HG03103 (cell line): Measurements from ENCODE around the gene ACAA2.
A peak's percentile ranks its signal among the peaks of the same experiment; 100 is the strongest.
"Not testable (repeated sequence)": the region's sequence is repeated elsewhere in the genome, so short reads cannot be mapped to it uniquely, and the experiment has no call there.

Experiments used
- ATAC-seq: cut with Tn5 transposase; IDR thresholded peaks from one replicate; pipeline ENCODE4 v1.9.1; 2021; ENCODE audit warnings: low read depth; ENCODE audit not compliant: unreplicated experiment

The ACAA2 gene

DNA sequence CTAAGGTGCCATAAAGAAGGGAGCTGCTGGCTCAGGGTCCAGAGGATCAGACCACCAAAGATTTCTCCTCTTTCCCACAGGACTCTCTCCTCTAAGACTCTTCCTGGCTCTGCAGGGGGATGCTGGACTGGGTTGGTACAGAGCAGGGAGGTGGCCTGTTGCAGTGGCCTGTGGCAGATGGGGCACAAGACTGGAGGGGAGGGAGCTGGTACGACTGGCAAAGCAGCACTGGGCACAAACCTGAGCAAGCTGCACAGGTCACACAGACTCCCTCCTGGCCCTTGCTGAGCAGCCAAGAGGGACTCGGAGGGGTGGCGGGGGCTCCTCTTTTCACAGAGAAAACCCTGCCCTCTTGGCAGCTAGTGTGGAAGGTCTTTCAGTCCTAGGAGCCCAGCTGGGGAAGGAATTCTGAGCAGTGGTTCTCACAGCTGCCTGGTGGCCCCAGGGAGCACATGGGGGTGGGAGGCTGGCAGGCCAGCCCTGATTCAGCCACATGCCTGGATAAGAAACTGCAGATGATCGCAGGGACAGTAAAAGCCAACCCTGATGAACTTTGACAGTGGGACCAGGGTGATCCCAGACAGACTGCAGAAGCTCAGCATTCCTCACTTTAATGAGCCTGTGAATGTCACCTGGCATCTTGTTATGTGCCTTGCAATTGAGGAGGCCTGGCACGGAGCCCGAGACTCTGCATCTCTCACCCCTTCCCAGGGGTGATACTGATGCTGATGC is 32.5 kb upstream of the ACAA2 start:
- no peak for ATAC-seq

DNA sequence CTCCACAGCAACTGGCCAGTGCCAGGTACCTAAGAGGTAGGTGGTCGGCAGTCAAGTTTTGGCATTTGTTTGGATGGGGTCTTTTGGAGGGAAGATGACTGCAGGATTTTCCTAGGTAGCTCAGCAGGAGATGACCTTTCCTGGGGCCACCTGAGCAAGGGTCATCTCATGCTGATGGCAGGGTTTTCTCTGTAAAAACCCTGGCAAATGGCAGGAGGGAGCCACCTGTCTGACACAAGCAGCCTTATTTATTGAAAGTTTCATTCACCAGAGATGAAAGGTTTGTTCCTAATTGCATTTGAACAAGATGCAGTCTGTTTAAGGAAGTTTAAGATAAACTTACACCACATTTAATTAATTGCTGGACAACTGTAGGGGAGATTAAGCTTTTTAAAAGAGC is 31.6 kb upstream of the ACAA2 start:
- no peak for ATAC-seq

- ATAC-seq: no peak
Measured at GRCh38 chr18:49843778-49844625, 30.7 kb upstream of the ACAA2 start.

- no peak for ATAC-seq
Measured at GRCh38 chr18:49843131-49843530, 29.8 kb upstream of the ACAA2 start.

- ATAC-seq: no peak
Measured at GRCh38 chr18:49842656-49843055, 29.3 kb upstream of the ACAA2 start.

DNA sequence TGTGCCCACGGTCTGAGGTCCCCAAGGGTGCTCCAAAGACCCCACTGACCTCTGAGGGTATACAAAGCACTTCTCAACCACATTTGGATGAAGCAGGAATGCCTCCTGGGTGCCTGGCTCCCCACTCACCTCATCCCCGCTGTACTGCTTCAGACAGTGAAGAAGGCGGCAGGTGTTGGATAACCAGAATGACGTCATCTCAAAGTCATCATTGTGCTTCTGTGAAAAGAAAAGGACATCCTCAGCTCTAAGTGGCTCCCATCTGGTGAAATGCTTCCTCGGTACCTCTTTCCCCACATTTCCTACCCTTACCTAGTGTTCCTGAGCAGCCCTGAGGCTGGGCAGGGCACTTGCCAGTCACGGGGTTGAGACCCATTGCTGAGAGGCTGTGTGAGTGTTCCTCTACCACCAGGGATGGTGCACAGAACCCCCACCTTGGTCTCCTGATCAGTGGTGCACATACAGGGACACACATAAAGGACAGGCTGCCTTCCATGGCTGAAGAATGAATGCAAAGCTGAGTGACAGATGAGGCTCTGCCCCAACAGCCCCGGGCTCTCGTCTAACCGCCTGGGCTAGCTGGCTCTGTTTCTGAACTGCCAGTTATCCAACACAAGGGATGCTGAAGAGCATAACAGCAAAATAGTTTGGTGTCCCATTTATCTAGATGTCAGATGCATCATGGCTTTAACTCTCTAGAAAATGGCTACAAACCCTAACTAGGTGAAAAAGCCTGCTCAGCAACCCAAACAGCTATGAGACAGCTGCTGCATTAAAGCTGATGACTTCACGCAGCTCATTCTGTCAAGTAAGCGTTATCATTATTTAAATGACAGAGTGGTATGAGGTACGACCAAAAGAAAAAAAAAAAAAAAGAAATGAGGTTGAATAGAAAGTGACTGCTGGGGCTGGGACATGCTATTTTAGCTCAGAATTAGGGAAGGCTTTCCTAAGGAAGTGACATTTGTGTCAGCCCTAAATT is 28.2 kb upstream of the ACAA2 start:
- ATAC-seq: no peak

DNA sequence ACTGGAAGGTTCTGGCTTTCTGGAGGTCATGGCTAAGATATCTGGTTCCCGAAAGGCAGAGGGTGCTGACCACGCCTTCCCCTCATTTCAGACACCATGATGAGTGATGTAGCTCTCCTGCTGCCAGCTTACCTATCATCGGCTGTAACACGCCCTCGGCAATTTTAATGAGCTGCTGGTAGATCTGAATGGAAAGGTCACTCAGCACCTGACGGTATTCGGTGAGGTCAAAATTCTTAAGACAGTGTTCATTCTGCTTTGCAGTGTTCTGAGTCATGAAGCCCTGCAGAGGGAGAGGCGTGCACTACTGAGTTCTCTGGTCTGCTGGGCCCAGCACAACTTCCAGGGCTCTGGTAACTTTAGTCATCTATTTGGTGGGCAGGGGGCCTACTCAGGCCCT is 25.7 kb upstream of the ACAA2 start:
- no peak for ATAC-seq

DNA sequence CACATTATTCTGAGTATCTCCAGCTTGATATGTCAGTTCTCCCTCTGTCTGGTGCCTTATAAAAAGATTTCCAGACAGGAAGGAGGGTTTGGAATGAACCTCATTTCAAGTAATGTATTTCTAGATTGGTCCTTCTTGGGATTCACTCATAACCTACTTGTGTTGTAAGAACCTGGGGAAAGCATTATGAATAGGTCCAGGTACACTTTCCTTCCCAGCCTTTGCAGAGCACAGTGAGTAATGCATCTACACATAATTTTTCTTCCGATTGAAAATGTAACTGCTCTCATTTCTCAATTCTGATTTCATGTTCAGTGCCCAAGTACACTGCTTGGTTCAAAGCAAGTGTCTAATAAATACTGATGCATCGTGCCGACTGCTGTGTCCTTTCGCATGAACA is 25.0 kb upstream of the ACAA2 start:
- no peak for ATAC-seq

DNA sequence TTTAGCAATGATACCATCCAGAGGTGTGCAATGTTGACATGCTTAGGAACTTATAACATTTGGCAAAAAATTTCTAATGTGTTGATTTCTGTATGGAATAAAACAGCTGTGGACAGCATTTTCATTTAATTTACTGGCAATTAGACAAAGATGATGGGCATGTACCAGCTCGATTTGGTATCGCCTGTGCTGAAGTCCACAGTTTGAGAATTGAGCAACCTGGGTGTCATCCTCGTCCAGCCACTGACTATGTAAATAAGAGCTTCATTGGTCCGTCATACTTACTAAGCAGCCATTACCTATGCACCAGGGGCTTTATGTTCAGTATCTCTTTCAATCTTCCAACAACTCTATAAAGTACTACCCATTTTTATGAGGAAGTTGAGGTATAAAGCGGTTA is 24.6 kb upstream of the ACAA2 start:
- ATAC-seq: no peak

GRCh38 chr18:49837316-49837835 is 24.0 kb upstream of the ACAA2 start:
- not testable (repeated sequence) for ATAC-seq

- ATAC-seq: no peak
Measured at GRCh38 chr18:49835405-49835804, 22.1 kb upstream of the ACAA2 start.

DNA sequence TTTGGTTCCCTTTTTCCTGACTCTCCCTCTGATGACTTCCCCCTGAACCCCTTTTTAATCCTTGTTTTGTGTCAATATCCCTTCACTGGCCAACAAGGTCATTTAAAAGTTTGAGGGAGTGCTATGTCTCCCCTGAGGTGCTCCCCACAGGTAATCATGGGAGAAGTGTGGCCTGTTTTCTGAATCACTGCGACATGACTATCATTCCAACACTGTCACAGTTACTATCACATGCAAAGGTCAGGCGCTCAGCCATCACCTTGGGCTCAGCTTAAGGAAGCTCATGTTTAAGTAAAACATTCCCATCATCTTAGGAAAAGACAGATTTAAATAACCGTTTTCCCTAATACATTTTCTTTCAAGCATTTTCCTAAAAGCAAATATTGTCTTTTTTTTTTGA is 20.9 kb upstream of the ACAA2 start:
- no peak for ATAC-seq

DNA sequence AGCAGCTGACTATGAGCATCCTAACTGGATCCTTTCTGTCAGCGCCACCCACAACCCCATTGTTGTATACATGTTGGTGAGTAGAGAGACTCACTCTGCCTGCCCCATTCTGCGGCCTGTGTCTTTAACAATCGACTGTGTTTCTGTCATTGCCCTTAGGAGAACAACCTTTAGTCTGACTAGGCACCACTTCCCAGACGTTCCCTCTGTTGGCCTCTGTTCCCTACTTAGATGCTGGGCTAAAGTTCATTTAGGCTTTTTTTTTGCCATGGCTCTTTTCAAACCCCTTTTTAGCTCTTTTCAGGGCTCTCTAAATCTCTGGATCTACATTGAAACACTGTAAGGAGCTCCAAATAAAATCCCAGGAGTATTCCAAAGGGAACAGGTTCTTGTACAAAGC is 20.5 kb upstream of the ACAA2 start:
- no peak for ATAC-seq

DNA sequence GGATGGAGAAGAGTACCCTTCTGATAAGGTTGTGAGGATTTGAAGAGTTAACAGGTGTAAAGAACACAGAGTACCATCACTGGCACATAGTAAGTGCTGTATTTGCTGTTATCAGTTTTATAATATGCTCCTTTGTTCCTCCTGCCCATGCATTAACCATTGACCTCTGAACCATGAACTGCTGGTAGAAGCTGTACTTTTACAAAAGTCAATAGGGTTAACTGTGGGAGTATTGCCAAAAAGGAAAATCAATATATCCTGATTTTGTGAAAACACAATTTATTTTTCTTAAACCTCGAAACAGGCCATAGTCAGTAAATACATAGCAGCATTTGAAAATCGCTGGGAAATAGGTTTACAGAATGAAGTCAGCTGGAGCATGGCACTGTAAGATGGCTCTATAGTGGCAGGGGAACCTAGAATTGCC is 18.9 kb upstream of the ACAA2 start:
- ATAC-seq: no peak

GRCh38 chr18:49827996-49828395 is 14.7 kb upstream of the ACAA2 start:
- no peak for ATAC-seq

GRCh38 chr18:49819823-49820671 is 6.7 kb upstream of the ACAA2 start:
- peak; percentile 73 for ATAC-seq

- no peak for ATAC-seq
Measured at GRCh38 chr18:49819071-49819662, 5.8 kb upstream of the ACAA2 start.

- ATAC-seq: no peak
Measured at GRCh38 chr18:49817947-49818346, 4.6 kb upstream of the ACAA2 start.

DNA sequence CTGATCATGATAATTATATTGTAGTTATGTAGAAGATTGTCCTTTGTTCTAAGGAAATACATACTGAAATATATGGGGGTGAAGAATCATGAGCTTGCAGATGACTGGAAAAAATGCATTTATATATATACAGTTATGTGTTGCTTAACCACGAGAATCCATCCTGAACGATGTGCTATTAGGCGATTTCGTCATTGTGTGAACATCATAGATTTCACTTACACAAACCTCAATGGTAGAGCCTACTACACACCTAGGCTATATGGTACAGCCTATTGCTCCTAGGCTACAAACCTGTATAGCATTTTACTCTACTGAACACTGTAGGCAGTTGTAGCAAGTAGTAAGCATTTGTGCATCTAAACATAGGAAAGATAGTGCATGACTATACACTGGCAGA is 2.6 kb upstream of the ACAA2 start:
- ATAC-seq: no peak
